Smooth muscle cell (in vitro differentiated cells): Measurements from ENCODE around the gene CCDC159. TPM values are rescaled to one million over a fixed set of nuclear protein-coding genes. Genes with fewer than 3 reads are reported as not detected.

Experiments used
- DNase-seq: peaks from one replicate; lab custom pipeline; 2025; ENCODE audit not compliant: unreplicated experiment; lab: John Stamatoyannopoulos, UW
- H2AFZ ChIP-seq: fragments of 200-600 bp; sonication (generic); 2 replicates; pipeline ENCODE4 v1.6.0; 2016; ENCODE audit warnings: antibody characterized with exemption, low read depth, mild to moderate bottlenecking
- H3F3A ChIP-seq: fragments of 200-600 bp; sonication (generic); 2 replicates; pipeline ENCODE4 v1.6.0; 2017; ENCODE audit warnings: antibody characterized with exemption, low read depth
- H3K27ac ChIP-seq: fragments of 200-600 bp; sonication (generic); 2 replicates; pipeline ENCODE4 v1.5.1; 2016; ENCODE audit warnings: low read depth, mild to moderate bottlenecking
- H3K27me3 ChIP-seq: fragments of 200-600 bp; sonication (generic); 2 replicates; pipeline ENCODE4 v1.6.1; 2016; ENCODE audit warnings: low read depth, mild to moderate bottlenecking
- H3K36me3 ChIP-seq: fragments of 200-600 bp; sonication (generic); 2 replicates; pipeline ENCODE4 v1.5.1; 2016; ENCODE audit warnings: low read depth
- H3K4me1 ChIP-seq: fragments of 200-600 bp; sonication (generic); 2 replicates; pipeline ENCODE4 v1.5.1; 2016; ENCODE audit warnings: low read depth
- H3K4me2 ChIP-seq: fragments of 200-600 bp; sonication (generic); 2 replicates; pipeline ENCODE4 v1.6.0; 2016; ENCODE audit warnings: mild to moderate bottlenecking
- H3K4me3 ChIP-seq: fragments of 200-600 bp; sonication (generic); 2 replicates; pipeline ENCODE4 v1.5.1; 2016; ENCODE audit warnings: mild to moderate bottlenecking
- H3K79me2 ChIP-seq: fragments of 200-600 bp; sonication (generic); 2 replicates; pipeline ENCODE4 v1.6.0; 2016; ENCODE audit warnings: low read depth, mild to moderate bottlenecking
- H3K9ac ChIP-seq: fragments of 200-600 bp; sonication (generic); 2 replicates; pipeline ENCODE4 v1.6.0; 2016; ENCODE audit warnings: low read depth
- H3K9me3 ChIP-seq: fragments of 200-600 bp; sonication (generic); replicated peaks from 2 replicates; pipeline ENCODE4 v1.5.1; 2016; ENCODE audit warnings: low read depth
- H4K20me1 ChIP-seq: fragments of 200-600 bp; sonication (generic); 2 replicates; pipeline ENCODE4 v1.6.0; 2016; ENCODE audit warnings: low read depth
- WGBS: methylation state at CpG from one replicate; pipeline ENCODE4 v1.1.7; 2016; ENCODE audit warnings: low lambda C conversion rate; 5-methylcytosine and 5-hydroxymethylcytosine counted together
- polyA plus RNA-seq: library from polyadenylated mRNA; unstranded; fragments of >200 nt; fragmentation: Nextera tagmentation; extraction: Ambion mirVana; gene quantifications from 2 replicates; pipeline ENCODE4 v1.2.1, GENCODE V29; 2016
- total RNA-seq: library from RNA; depleted of rRNA; stranded (reverse); fragments of >200 nt; gene quantifications from 2 replicates; pipeline ENCODE4 v1.2.3, GENCODE V29; 2014
- TF ChIP-seq, protein P1 (sequence below): fragments of 200-600 bp; sonication (generic); IDR thresholded peaks from 2 replicates; pipeline ENCODE4 v1.5.1; 2017; ENCODE audit warnings: borderline replicate concordance, mild to moderate bottlenecking, antibody characterized with exemption; ENCODE audit not compliant: insufficient read depth, poor library complexity, severe bottlenecking

The CCDC159 gene
- total and polyA plus RNA-seq, 2 experiments from 2014 or later, result 9.8 to 29.4 TPM

DNA sequence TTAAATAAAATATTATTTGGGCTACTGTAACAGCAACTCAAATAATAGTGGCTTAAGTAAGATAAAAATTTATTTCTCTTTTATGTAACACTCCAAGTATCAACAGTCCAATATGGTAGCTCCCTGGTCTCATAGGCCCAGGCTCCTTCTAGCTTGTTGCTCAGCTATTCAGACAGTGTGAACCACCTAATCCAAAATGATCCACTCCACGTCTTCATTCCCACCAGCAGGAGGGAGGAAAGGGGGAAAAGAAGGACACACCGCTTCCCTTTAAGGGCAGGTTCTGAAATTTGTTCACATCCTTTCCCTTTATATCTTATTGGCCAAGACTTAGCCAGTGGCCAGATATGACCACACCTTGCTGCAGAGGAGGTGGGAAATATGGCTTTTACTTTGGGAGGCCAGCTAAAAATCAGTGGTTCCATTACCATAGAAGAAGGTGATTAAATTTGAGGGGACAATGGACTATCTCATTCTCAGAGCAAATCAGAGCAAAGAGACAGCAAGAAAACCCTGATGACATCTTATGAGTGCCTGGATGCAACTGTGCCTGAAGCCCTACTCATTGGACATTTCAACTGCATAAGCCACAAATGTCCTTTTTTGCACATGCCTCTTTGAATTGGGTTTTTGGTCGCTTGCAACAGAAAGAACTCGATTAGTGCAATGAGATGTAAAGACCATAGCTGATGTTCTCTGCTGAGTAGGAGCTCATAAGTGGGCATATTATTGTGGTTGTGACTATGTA, 44.8 kb downstream of the CCDC159 start:
- WGBS, result 85% methylated on average over 4 of the region's 4 CpGs

DNA sequence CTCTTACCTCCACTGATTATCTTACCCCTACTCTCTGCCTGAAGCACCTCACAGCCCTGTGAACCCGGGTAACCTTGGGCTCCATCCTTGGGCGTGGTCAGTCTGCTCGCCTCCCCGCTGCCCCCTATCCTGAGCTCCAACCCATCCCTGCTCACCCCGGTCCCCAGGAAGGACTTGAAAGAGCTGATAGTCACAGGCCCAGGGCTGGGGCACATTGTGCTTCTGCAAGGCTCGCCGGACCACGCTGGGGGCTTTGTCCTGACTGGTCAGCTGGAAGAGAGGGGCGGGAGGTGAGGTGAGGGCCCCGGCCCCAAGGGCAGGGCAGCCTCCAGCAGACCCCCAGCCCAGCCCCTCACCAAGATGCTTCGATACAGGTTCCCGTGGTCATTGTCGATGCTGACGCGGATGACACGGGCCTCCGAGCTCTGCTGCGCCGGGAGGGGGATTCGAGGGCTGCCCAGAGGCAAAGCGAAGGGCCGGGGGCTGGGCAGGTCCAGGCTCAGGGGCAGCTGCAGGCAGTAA, 50.8 kb downstream of the CCDC159 start:
- Histone ChIP-seq H3K9me3 (no peaks in the 10 kb centered on the region), H3K27ac (no peak overlapping the region), H3K79me2 (no peaks in the 10 kb centered on the region), H4K20me1 (no peaks in the 10 kb centered on the region), H2AFZ (no peak overlapping the region), H3K27me3 (no peaks in the 10 kb centered on the region), H3K4me3 (no peak overlapping the region), H3K4me2 (no peak overlapping the region), H3K9ac (no peak overlapping the region), H3F3A (no peaks in the 10 kb centered on the region), H3K4me1 (no peaks in the 10 kb centered on the region), H3K36me3 (no peaks in the 10 kb centered on the region)
- 94% methylated on average over 15 of the region's 22 CpGs for WGBS
- TF ChIP-seq, protein P1, sequence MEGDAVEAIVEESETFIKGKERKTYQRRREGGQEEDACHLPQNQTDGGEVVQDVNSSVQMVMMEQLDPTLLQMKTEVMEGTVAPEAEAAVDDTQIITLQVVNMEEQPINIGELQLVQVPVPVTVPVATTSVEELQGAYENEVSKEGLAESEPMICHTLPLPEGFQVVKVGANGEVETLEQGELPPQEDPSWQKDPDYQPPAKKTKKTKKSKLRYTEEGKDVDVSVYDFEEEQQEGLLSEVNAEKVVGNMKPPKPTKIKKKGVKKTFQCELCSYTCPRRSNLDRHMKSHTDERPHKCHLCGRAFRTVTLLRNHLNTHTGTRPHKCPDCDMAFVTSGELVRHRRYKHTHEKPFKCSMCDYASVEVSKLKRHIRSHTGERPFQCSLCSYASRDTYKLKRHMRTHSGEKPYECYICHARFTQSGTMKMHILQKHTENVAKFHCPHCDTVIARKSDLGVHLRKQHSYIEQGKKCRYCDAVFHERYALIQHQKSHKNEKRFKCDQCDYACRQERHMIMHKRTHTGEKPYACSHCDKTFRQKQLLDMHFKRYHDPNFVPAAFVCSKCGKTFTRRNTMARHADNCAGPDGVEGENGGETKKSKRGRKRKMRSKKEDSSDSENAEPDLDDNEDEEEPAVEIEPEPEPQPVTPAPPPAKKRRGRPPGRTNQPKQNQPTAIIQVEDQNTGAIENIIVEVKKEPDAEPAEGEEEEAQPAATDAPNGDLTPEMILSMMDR, result no peak
- no peak for DNase-seq

More for the DNA sequence above, 44.8 kb downstream of the CCDC159 start:
- Histone ChIP-seq H3K4me3 (no peak overlapping the region), H3K27ac (no peak overlapping the region), H2AFZ (no peak overlapping the region), H3K4me2 (no peak overlapping the region), H3K9me3 (no peaks in the 10 kb centered on the region), H3K4me1 (no peaks in the 10 kb centered on the region), H3K36me3 (no peaks in the 10 kb centered on the region), H4K20me1 (no peaks in the 10 kb centered on the region), H3F3A (no peaks in the 10 kb centered on the region), H3K79me2 (no peaks in the 10 kb centered on the region), H3K27me3 (no peaks in the 10 kb centered on the region), H3K9ac (no peak overlapping the region)
- no peak for DNase-seq
- TF ChIP-seq, protein P1, result no peak

DNA sequence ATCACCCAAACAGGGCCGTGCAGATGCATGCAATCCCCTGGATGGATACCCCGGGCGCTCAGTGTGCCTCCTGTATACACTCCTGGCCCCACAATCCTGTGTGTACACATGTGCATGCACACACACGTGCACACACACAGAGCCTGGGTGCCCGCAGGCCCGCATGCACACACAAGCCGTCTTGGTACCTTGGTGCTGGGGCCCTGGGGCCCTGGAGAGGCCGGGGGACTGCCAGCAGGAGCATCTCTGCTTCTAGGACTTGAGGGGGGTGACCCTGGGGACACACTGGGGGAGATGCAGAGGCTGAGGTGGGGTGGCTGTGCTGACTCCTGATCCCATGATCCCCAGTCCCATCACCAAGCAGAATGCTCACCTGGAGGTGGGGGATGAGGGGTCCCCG, 53.3 kb downstream of the CCDC159 start:
- Histone ChIP-seq H3K79me2 (no peaks in the 10 kb centered on the region), H3K9ac (no peak overlapping the region), H4K20me1 (no peaks in the 10 kb centered on the region), H3K4me3 (no peak overlapping the region), H3K27me3 (no peaks in the 10 kb centered on the region), H3K4me2 (no peak overlapping the region), H3F3A (no peaks in the 10 kb centered on the region), H3K27ac (no peak overlapping the region), H3K4me1 (no peaks in the 10 kb centered on the region), H2AFZ (no peak overlapping the region), H3K36me3 (no peaks in the 10 kb centered on the region), H3K9me3 (no peaks in the 10 kb centered on the region)
- WGBS, result 95% methylated on average over 9 of the region's 9 CpGs
- no peak for DNase-seq
- TF ChIP-seq, protein P1, result no peak

DNA sequence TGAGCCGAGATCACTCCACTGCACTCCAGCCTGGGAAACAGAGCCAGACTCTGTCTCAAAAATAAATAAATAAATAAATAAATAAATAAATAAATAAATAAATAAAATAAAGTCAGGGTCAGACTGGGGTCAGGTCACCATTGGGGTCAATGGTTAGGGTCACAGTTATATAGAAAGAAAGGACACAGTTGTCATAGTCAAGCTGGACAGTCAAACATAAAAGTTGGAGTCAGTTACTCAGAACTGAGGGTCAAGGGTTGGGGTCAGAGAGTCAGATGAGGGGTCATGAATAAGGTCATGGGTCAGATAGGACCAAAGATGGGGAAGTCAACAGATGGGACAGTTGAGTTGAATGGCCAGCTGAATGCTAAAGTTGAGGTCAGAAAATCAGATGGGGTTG, 54.5 kb downstream of the CCDC159 start:
- no peak overlapping the region for H3K4me2 ChIP-seq
- TF ChIP-seq, protein P1, result no peak
- 76% methylated on average over 1 of the region's 1 CpG for WGBS

More for the DNA sequence above, 54.5 kb downstream of the CCDC159 start:
- no peak for DNase-seq
- no peaks in the 10 kb centered on the region for H3K36me3 ChIP-seq
- H3K27ac ChIP-seq, result no peak overlapping the region
- H3K9ac ChIP-seq, result no peak overlapping the region
- H3K79me2 ChIP-seq, result no peaks in the 10 kb centered on the region
- no peaks in the 10 kb centered on the region for H3K27me3 ChIP-seq
- H3K4me1 ChIP-seq, result no peaks in the 10 kb centered on the region
- H4K20me1 ChIP-seq, result no peaks in the 10 kb centered on the region
- no peaks in the 10 kb centered on the region for H3F3A ChIP-seq
- no peak overlapping the region for H3K4me3 ChIP-seq
- no peak overlapping the region for H2AFZ ChIP-seq
- H3K9me3 ChIP-seq, result no peaks in the 10 kb centered on the region
